ENCODE measurements around the gene RRP1B.

GRCh38 chr21:43675871-43676270, 16.5 kb downstream of the RRP1B start:
- TF ChIP-seq TAF1 (IDR thresholded peaks at IDR 0.05; ENCODE audit: borderline replicate concordance, insufficient read depth, low read length) (no peak), POLR2AphosphoS5 (IDR thresholded peaks at IDR 0.05; ENCODE audit: low read depth, low read length) (no peak)

Measured in PFSK-1 (cell line).